Activated T-helper 17 cell treated with anti-CD3 and anti-CD28 coated beads, Interleukin-2, amount 50 U/mL, for 72 hours (primary cell): ENCODE results near the gene MYO18A. TPM values are rescaled to one million over a fixed set of nuclear protein-coding genes. Genes with fewer than 3 reads are reported as not detected.

ENCODE experiments used
- ATAC-seq: fragments of 150-1000 bp; cut with Tn5 transposase; replicated peaks from 2 replicates; pipeline ENCODE4 v1.10.0; 2021; ENCODE audit warnings: mild to moderate bottlenecking, moderate library complexity
- H3K27ac Mint-ChIP-seq: one replicate; pipeline ENCODE4 v1.8.0; 2022; ENCODE audit warnings: mixed read lengths
- H3K27me3 Mint-ChIP-seq: one replicate; pipeline ENCODE4 v1.8.0; 2022; ENCODE audit warnings: mixed read lengths
- H3K36me3 Mint-ChIP-seq: one replicate; pipeline ENCODE4 v1.8.0; 2022; ENCODE audit warnings: low read depth, mild to moderate bottlenecking, mixed read lengths
- H3K4me1 Mint-ChIP-seq: one replicate; pipeline ENCODE4 v1.8.0; 2022; ENCODE audit warnings: mixed read lengths
- H3K4me3 Mint-ChIP-seq: one replicate; pipeline ENCODE4 v1.8.0; 2022; ENCODE audit warnings: mild to moderate bottlenecking, mixed read lengths
- H3K9me3 Mint-ChIP-seq: one replicate; pipeline ENCODE4 v1.8.0; 2022; ENCODE audit warnings: mixed read lengths
- total RNA-seq, 2 donors: library from RNA; stranded (reverse); gene quantifications; one replicate each; pipeline ENCODE4 v1.2.3, GENCODE V29; 2022

The MYO18A gene
- total RNA-seq, 2 donors from 2014 or later = 90.6 to 95.9 TPM

- Mint-ChIP-seq H3K27me3 (no peaks in the 10 kb centered on the region), H3K27ac (no peak overlapping the region), H3K4me1 (peaks cover 7% of the 10 kb centered on the region), H3K36me3 (peaks cover 39% of the 10 kb centered on the region), H3K9me3 (no peaks in the 10 kb centered on the region), H3K4me3 (no peak overlapping the region)
- ATAC-seq = no peak
These were observed 102.9 kb downstream of the MYO18A start for GRCh38 chr17:29077320-29077719.

- Mint-ChIP-seq H3K27ac (peak overlapping the region; percentile 46), H3K4me3 (no peak overlapping the region), H3K36me3 (peaks cover 35% of the 10 kb centered on the region), H3K4me1 (peaks cover 7% of the 10 kb centered on the region), H3K27me3 (no peaks in the 10 kb centered on the region), H3K9me3 (no peaks in the 10 kb centered on the region)
- no peak for ATAC-seq
These were observed 103.5 kb downstream of the MYO18A start for GRCh38 chr17:29076722-29077121.

- peaks cover 7% of the 10 kb centered on the region for H3K4me1 Mint-ChIP-seq
- no peak for ATAC-seq
- peaks cover 29% of the 10 kb centered on the region for H3K36me3 Mint-ChIP-seq
- H3K27me3 Mint-ChIP-seq = no peaks in the 10 kb centered on the region
- no peak overlapping the region for H3K4me3 Mint-ChIP-seq
- H3K9me3 Mint-ChIP-seq = no peaks in the 10 kb centered on the region
- H3K27ac Mint-ChIP-seq = peak overlapping the region; percentile 46
These were observed 104.1 kb downstream of the MYO18A start for GRCh38 chr17:29076087-29076486.

- Mint-ChIP-seq H3K27me3 (no peaks in the 10 kb centered on the region), H3K27ac (no peak overlapping the region), H3K4me3 (no peak overlapping the region), H3K4me1 (peaks cover 15% of the 10 kb centered on the region), H3K9me3 (no peaks in the 10 kb centered on the region), H3K36me3 (peaks cover 15% of the 10 kb centered on the region)
- ATAC-seq = no peak
These were observed 105.7 kb downstream of the MYO18A start for GRCh38 chr17:29074488-29074887.

GRCh38 chr17:29073520-29073919, 106.7 kb downstream of the MYO18A start:
- Mint-ChIP-seq H3K4me1 (peaks cover 15% of the 10 kb centered on the region), H3K27me3 (no peaks in the 10 kb centered on the region), H3K36me3 (peaks cover 9% of the 10 kb centered on the region), H3K4me3 (no peak overlapping the region), H3K9me3 (no peaks in the 10 kb centered on the region), H3K27ac (no peak overlapping the region)
- no peak for ATAC-seq

- Mint-ChIP-seq H3K4me3 (no peak overlapping the region), H3K36me3 (peaks cover 9% of the 10 kb centered on the region), H3K27me3 (no peaks in the 10 kb centered on the region), H3K4me1 (peaks cover 15% of the 10 kb centered on the region), H3K9me3 (no peaks in the 10 kb centered on the region), H3K27ac (peak overlapping the region; percentile 3)
- ATAC-seq = peak; percentile 6
These were observed 107.2 kb downstream of the MYO18A start for GRCh38 chr17:29073045-29073444.

- H3K4me3 Mint-ChIP-seq = no peak overlapping the region
- no peaks in the 10 kb centered on the region for H3K9me3 Mint-ChIP-seq
- no peak overlapping the region for H3K27ac Mint-ChIP-seq
- peaks cover 15% of the 10 kb centered on the region for H3K4me1 Mint-ChIP-seq
- H3K36me3 Mint-ChIP-seq = peaks cover under 1% of the 10 kb centered on the region
- H3K27me3 Mint-ChIP-seq = no peaks in the 10 kb centered on the region
- no peak for ATAC-seq
These were observed 108.9 kb downstream of the MYO18A start for GRCh38 chr17:29071303-29071702.

- Mint-ChIP-seq H3K27me3 (no peaks in the 10 kb centered on the region), H3K4me3 (no peak overlapping the region), H3K9me3 (no peaks in the 10 kb centered on the region), H3K27ac (no peak overlapping the region), H3K4me1 (peaks cover 12% of the 10 kb centered on the region), H3K36me3 (no peaks in the 10 kb centered on the region)
- ATAC-seq = no peak
These were observed 109.4 kb downstream of the MYO18A start for GRCh38 chr17:29070781-29071180.

- H3K9me3 Mint-ChIP-seq = no peaks in the 10 kb centered on the region
- H3K36me3 Mint-ChIP-seq = no peaks in the 10 kb centered on the region
- H3K4me1 Mint-ChIP-seq = peaks cover 8% of the 10 kb centered on the region
- H3K4me3 Mint-ChIP-seq = no peak overlapping the region
- no peaks in the 10 kb centered on the region for H3K27me3 Mint-ChIP-seq
- ATAC-seq = no peak
- H3K27ac Mint-ChIP-seq = no peak overlapping the region
These were observed 109.9 kb downstream of the MYO18A start for GRCh38 chr17:29070308-29070707.

- Mint-ChIP-seq H3K4me3 (no peak overlapping the region), H3K9me3 (no peaks in the 10 kb centered on the region), H3K27ac (no peak overlapping the region), H3K4me1 (peaks cover 8% of the 10 kb centered on the region), H3K27me3 (no peaks in the 10 kb centered on the region), H3K36me3 (no peaks in the 10 kb centered on the region)
- peak; percentile 38 for ATAC-seq
These were observed 110.6 kb downstream of the MYO18A start for GRCh38 chr17:29069526-29070041.

- H3K9me3 Mint-ChIP-seq = no peaks in the 10 kb centered on the region
- no peaks in the 10 kb centered on the region for H3K27me3 Mint-ChIP-seq
- no peak for ATAC-seq
- no peak overlapping the region for H3K27ac Mint-ChIP-seq
- no peak overlapping the region for H3K4me3 Mint-ChIP-seq
- H3K36me3 Mint-ChIP-seq = no peaks in the 10 kb centered on the region
- H3K4me1 Mint-ChIP-seq = peaks cover 8% of the 10 kb centered on the region
These were observed 111.4 kb downstream of the MYO18A start for GRCh38 chr17:29068818-29069217.

- Mint-ChIP-seq H3K36me3 (no peaks in the 10 kb centered on the region), H3K27me3 (no peaks in the 10 kb centered on the region)
- no peak for ATAC-seq
These were observed 113.6 kb downstream of the MYO18A start for GRCh38 chr17:29066606-29067005.

GRCh38 chr17:29066047-29066446, 114.2 kb downstream of the MYO18A start:
- Mint-ChIP-seq H3K27me3 (no peaks in the 10 kb centered on the region), H3K27ac (no peak overlapping the region), H3K36me3 (no peaks in the 10 kb centered on the region), H3K9me3 (no peaks in the 10 kb centered on the region), H3K4me3 (no peak overlapping the region), H3K4me1 (peaks cover 8% of the 10 kb centered on the region)
- ATAC-seq = no peak

More at GRCh38 chr17:29066606-29067005, 113.6 kb downstream of the MYO18A start:
- Mint-ChIP-seq H3K27ac (no peak overlapping the region), H3K4me3 (no peak overlapping the region), H3K4me1 (peaks cover 8% of the 10 kb centered on the region), H3K9me3 (no peaks in the 10 kb centered on the region)

GRCh38 chr17:29063992-29064391, 116.2 kb downstream of the MYO18A start:
- no peaks in the 10 kb centered on the region for H3K9me3 Mint-ChIP-seq
- no peak for ATAC-seq
- H3K27me3 Mint-ChIP-seq = no peaks in the 10 kb centered on the region
- H3K36me3 Mint-ChIP-seq = no peaks in the 10 kb centered on the region
- no peaks in the 10 kb centered on the region for H3K4me1 Mint-ChIP-seq
- H3K27ac Mint-ChIP-seq = no peak overlapping the region
- no peak overlapping the region for H3K4me3 Mint-ChIP-seq

- Mint-ChIP-seq H3K27me3 (no peaks in the 10 kb centered on the region), H3K27ac (no peak overlapping the region), H3K4me1 (no peaks in the 10 kb centered on the region), H3K36me3 (no peaks in the 10 kb centered on the region), H3K4me3 (no peak overlapping the region), H3K9me3 (no peaks in the 10 kb centered on the region)
- ATAC-seq = no peak
These were observed 118.0 kb downstream of the MYO18A start for GRCh38 chr17:29062215-29062614.

- no peak for ATAC-seq
- Mint-ChIP-seq H3K9me3 (no peaks in the 10 kb centered on the region), H3K4me1 (no peaks in the 10 kb centered on the region), H3K27me3 (no peaks in the 10 kb centered on the region), H3K36me3 (no peaks in the 10 kb centered on the region), H3K4me3 (no peak overlapping the region), H3K27ac (peak overlapping the region; percentile 5)
These were observed 119.2 kb downstream of the MYO18A start for GRCh38 chr17:29061036-29061435.
